A673 (cell line): Measurements from ENCODE around the gene CEP63.

Experiments
- CTCF ChIP-seq: fragments of 300-800, 200-600 bp; sonication (generic); conservative IDR thresholded peaks from 2 replicates; pipeline ENCODE4 v1.5.1; 2017; ENCODE audit warnings: low read depth, mild to moderate bottlenecking, antibody characterized with exemption, low read length, moderate library complexity, mixed read lengths
- EZH2 ChIP-seq: fragments of 200-600 bp; sonication (generic); IDR thresholded peaks from 2 replicates; pipeline ENCODE4 v1.6.1; 2017; ENCODE audit warnings: borderline replicate concordance, low read depth, mild to moderate bottlenecking, mixed read lengths, antibody characterized with exemption, low read length; ENCODE audit not compliant: poor library complexity, severe bottlenecking

- TF ChIP-seq CTCF = peak; percentile 81
- TF ChIP-seq EZH2 = no peak
Observed at GRCh38 chr3:134473868-134474546, 11.8 kb upstream of the CEP63 start.
